Mesenchymal stem cell (in vitro differentiated cells and primary cell): ENCODE data around the gene PITPNB.

Experiments
- DNase-seq: peaks from one replicate; pipeline ENCODE4 v3.0.0-alpha.2; 2013
- H2AFZ ChIP-seq: one replicate; pipeline ENCODE4 v1.6.1; 2013; ENCODE audit warnings: low read depth, mild to moderate bottlenecking, control low read depth, inconsistent platforms, low read length, moderate library complexity
- H2AK5ac ChIP-seq: 2 replicates; pipeline ENCODE4 v1.6.1; 2013; ENCODE audit warnings: low read length, moderate library complexity, mild to moderate bottlenecking, inconsistent platforms; ENCODE audit not compliant: severe bottlenecking
- H2BK120ac ChIP-seq: one replicate; pipeline ENCODE4 v1.6.1; 2013; ENCODE audit warnings: low read depth, mild to moderate bottlenecking, inconsistent platforms, low read length, moderate library complexity
- H2BK12ac ChIP-seq, 2 experiments: one replicate each; pipeline ENCODE4 v1.6.1; 2013; ENCODE audit warnings: inconsistent platforms in 2 of 2, low read length in 2 of 2, mild to moderate bottlenecking in 2 of 2, moderate library complexity in 2 of 2, control low read depth in 1 of 2
- H2BK15ac ChIP-seq: one replicate; pipeline ENCODE4 v1.6.1; 2013; ENCODE audit warnings: mild to moderate bottlenecking, low read depth, inconsistent platforms; ENCODE audit not compliant: poor library complexity, severe bottlenecking
- H2BK5ac ChIP-seq: 2 replicates; pipeline ENCODE4 v1.6.1; 2013; ENCODE audit warnings: low read depth, mild to moderate bottlenecking, low read length, control low read depth, inconsistent platforms; ENCODE audit not compliant: poor library complexity, severe bottlenecking
- H3K14ac ChIP-seq, 2 experiments: one replicate each; pipeline ENCODE4 v1.6.1; 2013; ENCODE audit warnings: inconsistent platforms in 2 of 2, low read length in 2 of 2, control low read depth in 1 of 2, mild to moderate bottlenecking in 1 of 2, moderate library complexity in 1 of 2
- H3K18ac ChIP-seq, 2 experiments: one replicate each; pipeline ENCODE4 v1.6.1; 2013; ENCODE audit warnings: inconsistent platforms in 2 of 2, low read length in 2 of 2, control low read depth in 1 of 2, low read depth in 1 of 2, mild to moderate bottlenecking in 1 of 2
- H3K23ac ChIP-seq, 2 experiments: one replicate each; pipeline ENCODE4 v1.6.1; 2013; ENCODE audit warnings: inconsistent platforms in 2 of 2, low read length in 2 of 2, mild to moderate bottlenecking in 2 of 2, moderate library complexity in 2 of 2, control low read depth in 1 of 2
- H3K27ac ChIP-seq: 2 replicates; pipeline ENCODE4 v1.5.1; 2013; ENCODE audit warnings: mild to moderate bottlenecking, moderate library complexity, low read length, control low read depth, inconsistent platforms; ENCODE audit not compliant: poor library complexity, severe bottlenecking
- H3K27me3 ChIP-seq, 2 experiments: 2 replicates each; pipeline versions ENCODE4 v1.6.1 to v1.7.0; 2013; ENCODE audit warnings: low read length in 2 of 2, mild to moderate bottlenecking in 2 of 2, moderate library complexity in 2 of 2, control low read depth in 1 of 2, inconsistent platforms in 1 of 2; ENCODE audit not compliant: control insufficient read depth in 1 of 2, insufficient read depth in 1 of 2
- H3K36me3 ChIP-seq, 2 experiments: 2 replicates each; pipeline versions ENCODE4 v1.6.1 to v1.7.0; 2013; ENCODE audit warnings: low read length in 2 of 2, control low read depth in 1 of 2, inconsistent platforms in 1 of 2, low read depth in 1 of 2, mild to moderate bottlenecking in 1 of 2; ENCODE audit not compliant: insufficient read depth in 2 of 2, control insufficient read depth in 1 of 2
- H3K4ac ChIP-seq, 2 experiments: one replicate each; pipeline ENCODE4 v1.6.1; 2013; ENCODE audit warnings: inconsistent platforms in 2 of 2, low read length in 2 of 2, mild to moderate bottlenecking in 2 of 2, moderate library complexity in 2 of 2, control low read depth in 1 of 2, low read depth in 1 of 2
- H3K4me1 ChIP-seq: 2 replicates; pipeline ENCODE4 v1.6.1; 2013; ENCODE audit warnings: low read depth, low read length, control low read depth; ENCODE audit not compliant: control insufficient read depth, insufficient read depth
- H3K4me2 ChIP-seq: 2 replicates; pipeline ENCODE4 v1.6.1; 2013; ENCODE audit warnings: low read length, mild to moderate bottlenecking, inconsistent platforms; ENCODE audit not compliant: poor library complexity, severe bottlenecking
- H3K4me3 ChIP-seq, 2 experiments: 2 replicates each; pipeline versions ENCODE4 v1.5.1 to v1.7.0; 2013; ENCODE audit warnings: low read length in 2 of 2, mild to moderate bottlenecking in 2 of 2, control low read depth in 1 of 2, low read depth in 1 of 2; ENCODE audit not compliant: insufficient read depth in 1 of 2
- H3K79me1 ChIP-seq: replicated peaks from 2 replicates; pipeline ENCODE4 v1.6.1; 2013; ENCODE audit warnings: mild to moderate bottlenecking, control low read depth, low read length, inconsistent platforms; ENCODE audit not compliant: poor library complexity, severe bottlenecking
- H3K9ac ChIP-seq: 2 replicates; pipeline ENCODE4 v1.7.0; 2013; ENCODE audit warnings: mild to moderate bottlenecking, low read length, moderate library complexity
- H3K9me3 ChIP-seq: 2 replicates; pipeline ENCODE4 v1.7.0; 2013; ENCODE audit warnings: mild to moderate bottlenecking, low read length; ENCODE audit not compliant: control insufficient read depth
- H4K8ac ChIP-seq: one replicate; pipeline ENCODE4 v1.6.1; 2013; ENCODE audit warnings: inconsistent platforms, mild to moderate bottlenecking, low read length, moderate library complexity
- H4K91ac ChIP-seq: one replicate; pipeline ENCODE4 v1.6.1; 2013; ENCODE audit warnings: mild to moderate bottlenecking, low read length, inconsistent platforms
- WGBS: methylation state at CpG from one replicate; pipeline ENCODE4 v1.1.7; 2013; ENCODE audit warnings: mixed read lengths; 5-methylcytosine and 5-hydroxymethylcytosine counted together

Gene PITPNB

GRCh38 chr22:27874185-27874584, 44.9 kb downstream of the PITPNB start:
- Histone ChIP-seq H3K4me2 (no peak overlapping the region), H3K4ac (no peak overlapping the region), H2BK12ac (no peak overlapping the region), H3K9me3 (no peaks in the 10 kb centered on the region), H3K36me3 (peaks cover 9 to 48% of the 10 kb centered on the region in 2 experiments), H2BK5ac (no peak overlapping the region), H3K27ac (no peak overlapping the region), H3K79me1 (peaks cover 15% of the 10 kb centered on the region), H4K91ac (no peak overlapping the region), H3K23ac (no peak overlapping the region), H3K14ac (no peak overlapping the region), H2BK120ac (no peak overlapping the region), H2AK5ac (no peak overlapping the region), H2BK15ac (no peak overlapping the region), H3K4me3 (no peak overlapping the region), H2AFZ (no peak overlapping the region), H3K4me1 (peaks cover 1% of the 10 kb centered on the region), H4K8ac (no peak overlapping the region), H3K18ac (no peak overlapping the region), H3K9ac (no peak overlapping the region), H3K27me3 (no peaks in the 10 kb centered on the region)
- 100% methylated on average over 6 of the region's 6 CpGs for WGBS
- no peak for DNase-seq

DNA sequence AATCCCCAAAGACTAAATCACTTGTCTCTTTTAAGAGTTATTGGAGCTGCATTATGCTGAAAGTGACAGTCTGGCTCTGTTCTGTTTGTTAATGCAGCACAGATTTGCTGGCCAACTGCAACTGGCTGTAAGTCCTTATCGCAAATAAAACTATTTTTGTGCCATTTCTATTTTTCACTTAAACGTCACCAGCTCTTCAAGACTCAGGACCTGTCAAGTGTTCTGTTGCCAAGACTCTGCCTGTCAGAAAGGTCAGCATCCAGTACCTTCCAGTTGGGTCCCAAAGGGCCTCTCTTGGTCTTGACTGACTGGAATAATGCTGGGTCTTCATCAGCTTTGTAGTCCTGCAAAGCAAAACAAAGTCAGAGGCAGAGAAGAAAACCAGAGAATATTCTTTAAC, 45.6 kb downstream of the PITPNB start:
- H3K23ac ChIP-seq, result no peak overlapping the region

DNA sequence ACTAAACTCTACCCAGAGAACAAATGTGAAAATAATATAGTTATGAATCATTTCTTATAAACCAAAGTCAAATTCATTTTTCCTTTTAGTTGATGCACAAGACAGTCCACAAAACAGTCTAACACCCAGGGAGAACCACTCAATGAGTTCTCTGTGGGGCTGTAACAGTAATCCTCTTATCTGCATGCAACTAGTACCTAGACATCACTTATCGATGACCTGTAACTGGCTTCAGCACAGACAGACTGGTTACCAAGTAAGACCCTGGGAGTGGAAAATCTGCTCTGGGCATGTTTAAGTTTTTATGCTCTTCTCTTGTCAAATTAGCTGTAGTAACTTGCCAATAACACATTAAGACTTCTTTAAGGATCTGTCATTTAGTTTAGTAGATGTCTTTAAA, 46.6 kb downstream of the PITPNB start:
- H3K4me3 ChIP-seq, result no peak overlapping the region
- no peak overlapping the region for H3K23ac ChIP-seq
- no peak overlapping the region for H4K91ac ChIP-seq
- no peak overlapping the region for H3K27ac ChIP-seq
- DNase-seq, result no peak
- H3K18ac ChIP-seq, result no peak overlapping the region
- H2AFZ ChIP-seq, result no peak overlapping the region
- peaks cover 9 to 55% of the 10 kb centered on the region in 2 experiments for H3K36me3 ChIP-seq
- WGBS, result no CpG with 5 or more reads among the region's 1 CpG
- no peak overlapping the region for H2AK5ac ChIP-seq
- H3K9me3 ChIP-seq, result no peaks in the 10 kb centered on the region
- H2BK120ac ChIP-seq, result no peak overlapping the region
- no peak overlapping the region for H3K14ac ChIP-seq
- no peak overlapping the region for H3K4me2 ChIP-seq
- H2BK5ac ChIP-seq, result no peak overlapping the region
- no peaks in the 10 kb centered on the region for H3K27me3 ChIP-seq
- no peak overlapping the region for H4K8ac ChIP-seq
- peaks cover 9% of the 10 kb centered on the region for H3K79me1 ChIP-seq
- H3K9ac ChIP-seq, result no peak overlapping the region
- no peak overlapping the region for H3K4ac ChIP-seq
- H3K4me1 ChIP-seq, result peaks cover 1% of the 10 kb centered on the region
- no peak overlapping the region for H2BK12ac ChIP-seq
- no peak overlapping the region for H2BK15ac ChIP-seq

More for the DNA sequence above, 45.6 kb downstream of the PITPNB start:
- no peak overlapping the region for H3K27ac ChIP-seq
- no peak overlapping the region for H2AK5ac ChIP-seq
- no peak overlapping the region for H2BK15ac ChIP-seq
- H3K14ac ChIP-seq, result no peak overlapping the region
- peaks cover 1% of the 10 kb centered on the region for H3K4me1 ChIP-seq
- H2BK5ac ChIP-seq, result no peak overlapping the region
- H3K27me3 ChIP-seq, result no peaks in the 10 kb centered on the region
- H3K4me3 ChIP-seq, result no peak overlapping the region
- WGBS, result 91% methylated on average over 2 of the region's 2 CpGs
- no peak overlapping the region for H3K18ac ChIP-seq
- peaks cover 11% of the 10 kb centered on the region for H3K79me1 ChIP-seq
- no peaks in the 10 kb centered on the region for H3K9me3 ChIP-seq
- no peak overlapping the region for H3K4ac ChIP-seq
- H3K9ac ChIP-seq, result peak overlapping the region; percentile 23
- H3K36me3 ChIP-seq, result peaks cover 9 to 54% of the 10 kb centered on the region in 2 experiments
- DNase-seq, result no peak
- no peak overlapping the region for H2BK12ac ChIP-seq
- H3K4me2 ChIP-seq, result no peak overlapping the region
- no peak overlapping the region for H2BK120ac ChIP-seq
- H2AFZ ChIP-seq, result no peak overlapping the region
- no peak overlapping the region for H4K8ac ChIP-seq
- H4K91ac ChIP-seq, result no peak overlapping the region

DNA sequence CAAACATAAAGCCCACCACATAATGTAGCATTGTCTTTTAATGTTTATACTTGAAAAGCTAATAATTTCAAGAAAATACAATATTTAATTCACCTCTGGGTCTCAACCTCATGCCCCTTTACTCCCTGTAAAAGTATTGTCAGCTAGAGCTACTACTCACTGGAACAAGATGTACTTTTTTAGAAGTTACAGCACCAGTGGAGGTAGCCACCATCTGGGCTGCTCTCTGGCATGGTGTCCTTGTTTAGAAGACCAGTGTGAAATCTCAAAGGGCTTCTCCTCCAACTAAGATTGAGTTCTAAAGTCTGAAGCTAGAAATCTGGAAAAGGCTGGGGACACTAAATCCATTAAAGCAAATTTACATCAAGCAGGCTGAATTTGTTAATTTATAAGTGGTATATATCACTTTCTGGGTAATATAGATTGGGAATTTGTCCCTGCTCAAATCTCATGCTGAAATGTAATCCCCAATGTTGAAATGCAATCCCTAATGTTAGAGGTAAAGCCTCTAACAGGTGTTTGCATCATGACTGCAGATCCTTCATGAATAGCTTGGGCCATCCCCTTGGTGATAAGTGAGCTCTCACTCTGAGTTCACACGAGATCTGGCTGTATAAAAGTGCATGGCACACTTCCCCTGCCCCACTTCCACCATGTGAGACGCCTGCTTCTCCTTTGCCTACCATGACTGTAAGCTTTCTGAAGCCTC, 47.6 kb downstream of the PITPNB start:
- no peak overlapping the region for H4K91ac ChIP-seq
- H3K4me2 ChIP-seq, result no peak overlapping the region
- no peak overlapping the region for H4K8ac ChIP-seq
- H3K4me3 ChIP-seq, result no peak overlapping the region
- no peaks in the 10 kb centered on the region for H3K9me3 ChIP-seq
- peaks cover 9 to 57% of the 10 kb centered on the region in 2 experiments for H3K36me3 ChIP-seq
- H2BK15ac ChIP-seq, result no peak overlapping the region
- H3K9ac ChIP-seq, result no peak overlapping the region
- DNase-seq, result no peak
- H3K4me1 ChIP-seq, result peaks cover 3% of the 10 kb centered on the region
- H3K4ac ChIP-seq, result no peak overlapping the region
- no peak overlapping the region for H2BK120ac ChIP-seq
- no peak overlapping the region for H2BK12ac ChIP-seq
- H2AK5ac ChIP-seq, result no peak overlapping the region
- H2BK5ac ChIP-seq, result no peak overlapping the region
- no peak overlapping the region for H3K14ac ChIP-seq
- H2AFZ ChIP-seq, result no peak overlapping the region
- no peaks in the 10 kb centered on the region for H3K27me3 ChIP-seq
- peaks cover 10% of the 10 kb centered on the region for H3K79me1 ChIP-seq
- WGBS, result 97% methylated on average over 2 of the region's 2 CpGs
- no peak overlapping the region for H3K23ac ChIP-seq
- no peak overlapping the region for H3K18ac ChIP-seq
- H3K27ac ChIP-seq, result no peak overlapping the region
